ENCODE results near the gene P2RX7. TPM values are rescaled to one million over a fixed set of nuclear protein-coding genes. Genes with fewer than 3 reads are reported as not detected.

P2RX7 gene
- total and polyA plus RNA-seq, 2 experiments from 2014 or later, result 0.90 to 1.7 TPM

GRCh38 chr12:121236776-121237175 is 104.1 kb downstream of the P2RX7 start:
- Histone ChIP-seq H3K9me2 (replicated peaks; ENCODE audit: insufficient read depth) (no peaks in the 10 kb centered on the region), H3K4me2 (no peak overlapping the region), H3K27ac (peak overlapping the region; percentile 68), H3K36me3 (replicated peaks; ENCODE audit: insufficient read depth, low read depth) (no peaks in the 10 kb centered on the region), H3K4me3 (no peak overlapping the region), H3K4me1 (ENCODE audit: insufficient read depth) (peaks cover 11% of the 10 kb centered on the region), H3K79me2 (no peaks in the 10 kb centered on the region), H4K20me1 (ENCODE audit: insufficient read depth, poor library complexity, severe bottlenecking) (no peaks in the 10 kb centered on the region), H3K27me3 (no peaks in the 10 kb centered on the region), H3K9me3 (ENCODE audit: low read depth) (no peaks in the 10 kb centered on the region), H2AFZ (no peak overlapping the region)
- TF ChIP-seq EZH2phosphoT487 (IDR thresholded peaks at IDR 0.05; ENCODE audit: low read depth, severe bottlenecking, unreplicated experiment) (no peak), CTCF (IDR thresholded peaks at IDR 0.05; ENCODE audit: poor library complexity) (no peak), EZH2 (IDR thresholded peaks at IDR 0.05; ENCODE audit: borderline replicate concordance) (no peak)
- 82% methylated on average over 9 of the region's 9 CpGs for WGBS (ENCODE audit: low lambda C conversion rate, missing lambda C conversion rate)
- DNase-seq (ENCODE audit: low spot score), result peak; percentile 42

GRCh38 chr12:121237415-121237814 is 104.7 kb downstream of the P2RX7 start:
- H3K4me3 ChIP-seq, result no peak overlapping the region
- DNase-seq (ENCODE audit: low spot score), result no peak
- H4K20me1 ChIP-seq (ENCODE audit: insufficient read depth, poor library complexity, severe bottlenecking), result no peaks in the 10 kb centered on the region
- no peaks in the 10 kb centered on the region for H3K27me3 ChIP-seq
- TF ChIP-seq EZH2phosphoT487 (IDR thresholded peaks at IDR 0.05; ENCODE audit: low read depth, severe bottlenecking, unreplicated experiment), result no peak
- no peak for TF ChIP-seq EZH2 (IDR thresholded peaks at IDR 0.05; ENCODE audit: borderline replicate concordance)
- no peak for TF ChIP-seq CTCF (IDR thresholded peaks at IDR 0.05; ENCODE audit: poor library complexity)
- H3K79me2 ChIP-seq, result no peaks in the 10 kb centered on the region
- H2AFZ ChIP-seq, result no peak overlapping the region
- H3K27ac ChIP-seq, result peak overlapping the region; percentile 68
- H3K36me3 ChIP-seq (replicated peaks; ENCODE audit: insufficient read depth, low read depth), result no peaks in the 10 kb centered on the region
- no peaks in the 10 kb centered on the region for H3K9me3 ChIP-seq (ENCODE audit: low read depth)
- WGBS (ENCODE audit: low lambda C conversion rate, missing lambda C conversion rate), result 98% methylated on average over 8 of the region's 8 CpGs
- no peak overlapping the region for H3K4me2 ChIP-seq
- H3K9me2 ChIP-seq (replicated peaks; ENCODE audit: insufficient read depth), result no peaks in the 10 kb centered on the region
- peaks cover 11% of the 10 kb centered on the region for H3K4me1 ChIP-seq (ENCODE audit: insufficient read depth)

Small RNA genes within 50 kb of the gene (small RNA-seq; reads per million reads assigned to genes)
- gene AC079602.1 (not detected), gene RF00156 (not detected), gene Z98941.1 (not detected)

Other genes starting within 250 kb of the P2RX7 start
- gene SPPL3, start 228.5 kb upstream of the P2RX7 start, total RNA-seq, result 20.0 and 28.9 TPM in 2 replicates
- gene SPPL3, start 228.5 kb upstream of the P2RX7 start, polyA plus RNA-seq, result 67.3 and 67.5 TPM in 2 replicates
- gene HNF1A, start 154.3 kb upstream of the P2RX7 start, total RNA-seq, result 13.2 and 16.7 TPM in 2 replicates
- gene HNF1A, start 154.3 kb upstream of the P2RX7 start, polyA plus RNA-seq, result 17.0 and 23.9 TPM in 2 replicates
- 11.8 and 17.8 TPM in 2 replicates for gene C12orf43, start 116.4 kb upstream of the P2RX7 start, total RNA-seq
- gene C12orf43, start 116.4 kb upstream of the P2RX7 start, polyA plus RNA-seq, result 9.2 and 11.3 TPM in 2 replicates
- 0.27 and 0.52 TPM in 2 replicates for gene OASL, start 93.6 kb upstream of the P2RX7 start, total RNA-seq
- 0.13 and 0.47 TPM in 2 replicates for gene OASL, start 93.6 kb upstream of the P2RX7 start, polyA plus RNA-seq
- 81.8 and 114 TPM in 2 replicates for gene P2RX4, start 77.3 kb downstream of the P2RX7 start, total RNA-seq
- gene P2RX4, start 77.3 kb downstream of the P2RX7 start, polyA plus RNA-seq, result 68.1 and 94.6 TPM in 2 replicates
- 20.2 and 21.5 TPM in 2 replicates for gene CAMKK2, start 163.8 kb downstream of the P2RX7 start, total RNA-seq
- 16.3 and 21.9 TPM in 2 replicates for gene CAMKK2, start 163.8 kb downstream of the P2RX7 start, polyA plus RNA-seq
- gene ANAPC5, start 219.5 kb downstream of the P2RX7 start, total RNA-seq, result 108 and 110 TPM in 2 replicates
- gene ANAPC5, start 219.5 kb downstream of the P2RX7 start, polyA plus RNA-seq, result 102 and 109 TPM in 2 replicates